GM19467 (cell line): ENCODE data around the gene POLR2L.

Source experiments
- ATAC-seq: cut with Tn5 transposase; IDR thresholded peaks from one replicate; pipeline ENCODE4 v1.9.1; 2021; ENCODE audit warnings: mild to moderate bottlenecking, moderate library complexity; ENCODE audit not compliant: unreplicated experiment

POLR2L gene

GRCh38 chr11:828506-829175 is 13.7 kb downstream of the POLR2L start:
- no peak for ATAC-seq

DNA sequence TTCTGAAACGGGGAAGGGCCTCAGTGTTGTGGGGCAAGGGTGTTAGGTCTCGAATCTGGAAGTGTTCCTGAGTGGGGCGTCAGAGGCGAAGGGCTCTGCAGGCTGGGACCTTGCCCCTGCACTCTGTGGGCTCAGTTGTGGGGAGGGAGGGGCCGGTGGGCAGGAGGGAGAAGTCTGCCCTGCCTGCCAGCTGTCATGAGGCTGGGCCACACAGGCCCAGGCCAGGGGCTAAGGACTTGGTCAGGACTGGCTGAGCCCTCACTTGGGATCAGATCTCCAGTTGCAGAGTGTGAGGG is 14.5 kb downstream of the POLR2L start, which contains the start of gene CRACR2B:
Gene CRACR2B, plus strand, starts transcription at position 23 of the 296 bp plus-strand sequence. CDS start 689 bp downstream, outside the sequence.
- no peak for ATAC-seq

DNA sequence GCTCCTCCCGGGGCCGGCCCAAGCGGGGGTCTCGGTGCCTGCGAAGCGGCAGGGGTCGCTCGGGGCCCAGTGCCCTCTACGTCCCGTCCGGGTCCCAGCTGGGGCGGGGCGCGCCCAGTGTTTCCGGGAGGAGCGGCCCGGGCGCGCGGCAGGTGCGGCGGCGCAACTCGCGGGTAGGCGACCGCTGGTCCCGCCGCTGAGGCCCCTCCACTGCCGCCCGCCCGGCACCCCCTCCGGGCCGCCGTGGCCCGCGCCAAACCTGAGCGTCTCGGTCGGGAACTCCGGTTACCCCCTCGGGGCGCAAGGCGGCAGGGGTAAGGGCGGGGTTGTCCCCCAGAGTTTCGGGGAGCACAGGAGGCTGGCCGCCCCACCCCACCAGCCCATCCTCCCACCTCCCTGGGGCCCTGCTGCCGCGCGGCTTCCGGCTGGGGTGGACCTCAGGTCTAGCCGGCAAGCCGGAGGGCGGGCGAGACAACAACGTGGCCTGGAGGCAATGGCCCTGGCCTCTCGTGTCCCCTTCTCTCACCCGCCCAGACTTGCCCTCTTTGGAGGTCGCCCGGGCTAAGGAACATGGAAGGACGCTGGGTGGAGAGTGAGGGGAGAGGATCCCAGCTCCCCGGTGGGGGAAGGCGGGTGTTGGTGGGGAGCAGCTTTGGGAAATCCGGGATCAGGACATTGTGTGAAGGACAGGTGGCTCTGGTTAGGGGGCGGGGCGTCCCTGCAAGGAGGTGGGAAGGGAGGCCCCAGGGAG is 15.0 kb downstream of the POLR2L start:
- no peak for ATAC-seq

- ATAC-seq = no peak
These were observed 15.5 kb downstream of the POLR2L start for GRCh38 chr11:826836-827145.

DNA sequence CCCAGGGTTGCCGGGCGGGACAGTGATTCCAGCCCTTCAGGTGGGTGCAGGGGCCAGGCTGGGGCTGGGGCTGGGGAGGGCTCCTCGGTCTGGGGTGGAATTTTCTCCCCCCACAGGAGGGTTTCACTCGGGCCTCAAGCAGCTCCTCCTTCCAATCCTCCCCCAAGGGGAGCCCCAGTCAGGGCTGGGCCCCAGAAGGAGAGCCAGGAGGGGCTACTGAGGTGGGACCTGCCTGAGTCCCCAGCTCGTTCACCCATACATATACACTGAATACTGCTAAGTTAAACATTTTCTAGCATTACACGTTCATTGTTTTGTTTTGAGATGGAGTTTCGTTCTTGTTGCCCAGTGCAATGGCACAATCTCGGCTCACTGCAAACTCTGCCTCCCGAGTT is 16.1 kb downstream of the POLR2L start:
- ATAC-seq = no peak

- ATAC-seq = no peak
These were observed 16.7 kb downstream of the POLR2L start for GRCh38 chr11:825366-826226.

DNA sequence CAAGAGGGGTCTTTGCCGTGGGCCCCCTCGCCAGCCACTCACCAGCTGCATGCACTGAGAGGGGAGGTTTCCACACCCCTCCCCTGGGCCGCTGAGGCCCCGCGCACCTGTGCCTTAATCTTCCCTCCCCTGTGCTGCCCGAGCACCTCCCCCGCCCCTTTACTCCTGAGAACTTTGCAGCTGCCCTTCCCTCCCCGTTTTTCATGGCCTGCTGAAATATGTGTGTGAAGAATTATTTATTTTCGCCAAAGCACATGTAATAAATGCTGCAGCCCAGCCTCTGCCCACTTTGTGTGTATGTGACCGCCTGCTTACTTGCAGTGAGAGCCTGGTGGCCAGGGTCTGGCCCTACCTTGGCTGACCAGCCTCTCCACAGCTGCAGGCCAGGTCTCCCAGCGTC is 17.4 kb downstream of the POLR2L start:
- ATAC-seq = no peak

DNA sequence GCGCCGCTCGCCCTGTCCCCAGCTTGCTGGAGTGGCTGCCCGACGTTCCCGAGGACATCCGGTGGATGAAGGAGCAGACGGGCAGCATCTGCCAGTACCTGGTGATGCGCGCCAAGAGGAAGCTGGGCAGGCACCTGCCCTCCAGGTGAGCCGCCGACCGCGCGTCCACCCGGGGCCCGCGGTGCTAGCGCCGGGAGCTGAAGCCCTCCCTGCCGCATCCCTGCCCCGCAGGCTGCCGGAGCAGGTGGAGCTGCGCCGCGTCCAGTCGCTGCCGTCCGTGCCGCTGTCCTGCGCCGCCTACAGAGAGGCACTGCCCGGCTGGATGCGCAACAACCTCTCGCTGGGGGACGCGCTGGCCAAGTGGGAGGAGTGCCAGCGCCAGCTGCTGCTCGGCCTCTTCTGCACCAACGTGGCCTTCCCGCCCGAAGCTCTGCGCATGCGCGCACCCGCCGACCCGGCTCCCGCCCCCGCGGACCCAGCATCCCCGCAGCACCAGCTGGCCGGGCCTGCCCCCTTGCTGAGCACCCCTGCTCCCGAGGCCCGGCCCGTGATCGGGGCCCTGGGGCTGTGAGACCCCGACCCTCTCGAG is 17.9 kb downstream of the POLR2L start:
- ATAC-seq = no peak

- ATAC-seq = no peak
These were observed 18.7 kb downstream of the POLR2L start for GRCh38 chr11:823441-824291.

GRCh38 chr11:821512-822371 is 20.6 kb downstream of the POLR2L start:
- ATAC-seq = no peak

GRCh38 chr11:820655-821511 is 21.4 kb downstream of the POLR2L start:
- no peak for ATAC-seq

GRCh38 chr11:819943-820649 is 22.2 kb downstream of the POLR2L start:
- ATAC-seq = peak; percentile 63

DNA sequence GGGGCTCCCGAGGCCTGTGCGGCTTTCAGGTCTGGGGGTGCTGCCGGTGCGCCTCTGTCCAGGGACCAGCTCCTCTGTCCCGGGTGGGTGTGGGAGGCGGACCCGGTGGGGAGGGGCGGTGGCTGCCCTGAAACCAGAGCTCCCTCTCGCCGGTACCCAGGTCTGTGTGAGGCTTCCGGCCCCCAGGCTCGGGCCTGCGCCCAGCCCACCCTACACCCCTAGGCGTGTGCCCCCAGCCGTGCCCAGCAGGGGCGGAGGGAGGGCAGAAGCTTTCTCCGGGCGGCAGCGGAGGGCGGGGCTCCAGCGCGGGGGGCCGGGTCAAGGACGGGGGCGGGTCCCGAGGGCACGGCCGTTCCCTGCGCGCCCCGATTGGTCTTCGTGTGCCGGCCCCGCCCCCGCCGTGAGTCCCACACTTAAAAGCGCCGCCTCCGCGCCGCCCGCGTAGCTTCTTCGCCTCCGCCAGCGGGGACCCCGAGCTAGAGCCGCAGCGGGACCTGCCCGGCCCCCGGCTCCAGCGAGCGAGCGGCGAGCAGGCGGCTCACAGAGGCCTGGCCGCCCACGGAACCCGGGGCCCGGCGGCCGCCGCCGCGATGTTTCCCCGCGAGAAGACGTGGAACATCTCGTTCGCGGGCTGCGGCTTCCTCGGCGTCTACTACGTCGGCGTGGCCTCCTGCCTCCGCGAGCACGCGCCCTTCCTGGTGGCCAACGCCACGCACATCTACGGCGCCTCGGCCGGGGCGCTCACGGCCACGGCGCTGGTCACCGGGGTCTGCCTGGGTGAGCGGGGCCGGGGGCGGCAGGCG is 23.0 kb downstream of the POLR2L start:
- peak; percentile 56 for ATAC-seq

GRCh38 chr11:818396-819128 is 23.8 kb downstream of the POLR2L start, which contains the start of gene PNPLA2:
Gene PNPLA2 (plus strand): TSS chr11:818914. CDS start chr11:819719, 805 bp downstream.
- ATAC-seq = no peak

- ATAC-seq = no peak
These were observed 25.9 kb downstream of the POLR2L start for GRCh38 chr11:816433-816779.

DNA sequence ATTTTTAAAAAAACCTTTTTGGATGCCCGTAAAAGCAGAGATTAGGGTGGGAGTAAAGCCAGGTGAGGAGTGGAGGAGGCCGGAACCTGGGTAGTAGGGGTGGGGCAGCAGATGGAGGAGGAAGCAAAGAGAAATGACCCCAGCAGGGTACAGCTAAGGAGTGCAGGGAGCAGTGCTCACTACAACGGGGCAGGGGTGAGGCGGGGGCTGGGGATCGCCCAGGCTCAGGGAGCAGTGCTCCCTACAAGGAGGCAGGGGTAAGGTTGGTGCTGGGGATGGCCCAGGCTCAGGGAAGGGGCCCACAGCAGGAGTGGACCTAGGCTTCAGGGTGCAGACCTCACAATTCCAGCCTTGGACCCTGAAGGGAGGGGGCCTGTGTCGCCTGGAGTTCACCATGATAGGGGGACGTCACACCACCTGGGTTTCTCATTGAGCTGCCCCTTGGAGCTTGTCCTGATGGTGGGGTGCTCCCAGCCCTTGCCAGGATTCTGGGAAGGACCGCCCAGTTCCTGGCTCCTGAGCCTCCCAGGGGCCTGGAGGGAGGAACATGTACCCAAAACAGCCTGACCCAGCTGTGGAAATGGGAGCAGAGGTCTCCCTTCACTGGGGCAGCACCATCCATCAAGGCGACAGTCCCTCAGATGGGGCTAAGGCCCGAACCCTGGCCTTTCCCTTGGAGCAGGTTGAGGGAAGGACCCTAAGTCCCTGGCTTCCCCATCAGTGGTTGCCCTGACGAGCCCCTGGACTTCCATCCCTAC is 26.5 kb downstream of the POLR2L start:
- no peak for ATAC-seq
